H9 (cell line): Measurements from ENCODE around the gene FAM120A. TPM values are rescaled to one million over a fixed set of nuclear protein-coding genes. Genes with fewer than 3 reads are reported as not detected.

Source experiments
- DNase-seq: peaks from one replicate; pipeline ENCODE4 v3.0.0-alpha.2; 2017
- H2AFZ ChIP-seq: one replicate; pipeline ENCODE4 v1.6.1; 2013; ENCODE audit warnings: mild to moderate bottlenecking, low read length, control low read depth, moderate library complexity
- H2AK5ac ChIP-seq: 2 replicates; pipeline ENCODE4 v1.6.1; 2013; ENCODE audit warnings: low read length, control low read depth, mixed read lengths; ENCODE audit not compliant: insufficient read length
- H2BK120ac ChIP-seq: one replicate; pipeline ENCODE4 v1.6.1; 2013; ENCODE audit warnings: low read depth, mild to moderate bottlenecking, low read length, control low read depth, inconsistent platforms; ENCODE audit not compliant: poor library complexity, severe bottlenecking
- H2BK12ac ChIP-seq: 2 replicates; pipeline ENCODE4 v1.6.1; 2013; ENCODE audit warnings: low read length, control low read depth, mixed read lengths, low read depth; ENCODE audit not compliant: insufficient read length
- H2BK15ac ChIP-seq: 2 replicates; pipeline ENCODE4 v1.6.1; 2013; ENCODE audit warnings: low read depth, low read length, control low read depth
- H2BK20ac ChIP-seq: one replicate; pipeline ENCODE4 v1.6.1; 2013; ENCODE audit warnings: low read depth, mild to moderate bottlenecking, low read length, control low read depth, inconsistent platforms; ENCODE audit not compliant: poor library complexity, severe bottlenecking
- H2BK5ac ChIP-seq: 2 replicates; pipeline ENCODE4 v1.6.1; 2013; ENCODE audit warnings: low read length, control low read depth, mixed read lengths; ENCODE audit not compliant: insufficient read length
- H3K14ac ChIP-seq: 2 replicates; pipeline ENCODE4 v1.6.1; 2013; ENCODE audit warnings: low read length, control low read depth; ENCODE audit not compliant: insufficient read depth
- H3K18ac ChIP-seq: 2 replicates; pipeline ENCODE4 v1.6.1; 2013; ENCODE audit warnings: low read depth, mild to moderate bottlenecking, mixed read lengths, low read length, control low read depth; ENCODE audit not compliant: insufficient read length
- H3K23ac ChIP-seq: 2 replicates; pipeline ENCODE4 v1.6.1; 2013; ENCODE audit warnings: low read length, control low read depth, mixed read lengths, low read depth; ENCODE audit not compliant: insufficient read length
- H3K23me2 ChIP-seq: 2 replicates; pipeline ENCODE4 v1.6.1; 2013; ENCODE audit warnings: low read depth, mild to moderate bottlenecking, mixed read lengths, low read length, control low read depth; ENCODE audit not compliant: insufficient read length, poor library complexity, severe bottlenecking
- H3K27ac ChIP-seq: 2 replicates; pipeline ENCODE4 v1.5.1; 2013; ENCODE audit warnings: low read length, control low read depth, mixed read lengths, low read depth; ENCODE audit not compliant: insufficient read length
- H3K27me3 ChIP-seq: 2 replicates; pipeline ENCODE4 v1.6.1; 2013; ENCODE audit warnings: low read length, control low read depth, inconsistent platforms; ENCODE audit not compliant: insufficient read depth
- H3K4ac ChIP-seq: 2 replicates; pipeline ENCODE4 v1.6.1; 2013; ENCODE audit warnings: low read depth, mild to moderate bottlenecking, control low read depth, inconsistent platforms, low read length, moderate library complexity
- H3K4me1 ChIP-seq: 2 replicates; pipeline ENCODE4 v1.6.1; 2013; ENCODE audit warnings: low read length, control low read depth, inconsistent platforms; ENCODE audit not compliant: insufficient read depth
- H3K4me2 ChIP-seq: 2 replicates; pipeline ENCODE4 v1.6.1; 2013; ENCODE audit warnings: low read length, control low read depth, mixed read lengths; ENCODE audit not compliant: insufficient read length, insufficient read depth
- H3K56ac ChIP-seq: 2 replicates; pipeline ENCODE4 v1.6.1; 2013; ENCODE audit warnings: low read depth, mild to moderate bottlenecking, mixed read lengths, low read length, control low read depth; ENCODE audit not compliant: insufficient read length
- H3K79me1 ChIP-seq: 2 replicates; pipeline ENCODE4 v1.6.1; 2013; ENCODE audit warnings: low read depth, mild to moderate bottlenecking, moderate library complexity, low read length, control low read depth, inconsistent platforms; ENCODE audit not compliant: insufficient read depth, poor library complexity, severe bottlenecking
- H3K79me2 ChIP-seq: 2 replicates; pipeline ENCODE4 v1.6.1; 2013; ENCODE audit warnings: low read length, control low read depth, inconsistent platforms; ENCODE audit not compliant: insufficient read depth
- H3K9ac ChIP-seq: 2 replicates; pipeline ENCODE4 v1.6.1; 2013; ENCODE audit warnings: low read length, control low read depth, mixed read lengths; ENCODE audit not compliant: insufficient read length; ENCODE audit errors: extremely low read depth
- H3K9me3 ChIP-seq: one replicate; pipeline ENCODE4 v1.6.1; 2013; ENCODE audit warnings: low read depth, low read length, inconsistent platforms; ENCODE audit not compliant: control insufficient read depth
- H3T11ph ChIP-seq: one replicate; pipeline ENCODE4 v1.6.1; 2013; ENCODE audit warnings: mild to moderate bottlenecking, low read length, control low read depth, inconsistent platforms
- H4K20me1 ChIP-seq: one replicate; pipeline ENCODE4 v1.6.1; 2013; ENCODE audit not compliant: control insufficient read depth, insufficient read length, insufficient read depth
- H4K5ac ChIP-seq: 2 replicates; pipeline ENCODE4 v1.6.1; 2013; ENCODE audit warnings: low read depth, mild to moderate bottlenecking, mixed read lengths, low read length, control low read depth; ENCODE audit not compliant: insufficient read length
- H4K8ac ChIP-seq: replicated peaks from 2 replicates; pipeline ENCODE4 v1.6.1; 2013; ENCODE audit warnings: low read length, control low read depth, mixed read lengths, low read depth; ENCODE audit not compliant: insufficient read length
- H4K91ac ChIP-seq: 2 replicates; pipeline ENCODE4 v1.6.1; 2013; ENCODE audit warnings: low read depth, mild to moderate bottlenecking, moderate library complexity, mixed read lengths, low read length, control low read depth; ENCODE audit not compliant: insufficient read length
- H3K27ac Mint-ChIP-seq, 3 experiments: 2 replicates in 2 of 3; 3 replicates in 1 of 3; pipeline ENCODE4 v1.8.0; 2020 to 2021; ENCODE audit warnings: mixed read lengths in 3 of 3, mild to moderate bottlenecking in 1 of 3, moderate library complexity in 1 of 3
- H3K27me3 Mint-ChIP-seq: 2 replicates; pipeline ENCODE4 v1.8.0; 2021; ENCODE audit warnings: low read depth, mild to moderate bottlenecking, moderate library complexity, mixed read lengths
- H3K36me3 Mint-ChIP-seq, 3 experiments: 2 replicates in 2 of 3; 3 replicates in 1 of 3; pipeline ENCODE4 v1.8.0; 2020 to 2021; ENCODE audit warnings: low read depth in 3 of 3, mixed read lengths in 3 of 3; ENCODE audit not compliant: insufficient read depth in 1 of 3
- H3K4me1 Mint-ChIP-seq, 2 experiments: 2 replicates each; pipeline ENCODE4 v1.8.0; 2020; ENCODE audit warnings: mixed read lengths in 2 of 2
- H3K4me3 Mint-ChIP-seq, 2 experiments: 2 replicates in 1 of 2; 3 replicates in 1 of 2; pipeline ENCODE4 v1.8.0; 2020 to 2021; ENCODE audit warnings: mild to moderate bottlenecking in 2 of 2, mixed read lengths in 2 of 2, moderate library complexity in 1 of 2
- H3K9me3 Mint-ChIP-seq, 2 experiments: 2 replicates in 1 of 2; 3 replicates in 1 of 2; pipeline ENCODE4 v1.8.0; 2020; ENCODE audit warnings: mild to moderate bottlenecking in 2 of 2, mixed read lengths in 2 of 2, moderate library complexity in 1 of 2
- CTCF ChIP-seq: fragments of 200-600 bp; sonication (generic); conservative IDR thresholded peaks from 3 replicates; pipeline ENCODE4 v1.8.0; 2021; ENCODE audit warnings: antibody characterized with exemption, mild to moderate bottlenecking
- WGBS: extraction: QIAGEN DNeasy Blood & Tissue Kit; methylation state at CpG from one replicate; pipeline ENCODE4 v1.1.7; 2013; ENCODE audit warnings: missing lambda C conversion rate, low lambda C conversion rate, mixed read lengths; ENCODE audit not compliant: insufficient read length; ENCODE audit errors: extremely low coverage; 5-methylcytosine and 5-hydroxymethylcytosine counted together
- total RNA-seq: library from RNA; stranded (reverse); gene quantifications from 2 replicates; pipeline ENCODE4 v1.2.1, GENCODE V29; 2021

FAM120A gene
- total RNA-seq, 1 experiment from 2014 or later, result 57.7 TPM

GRCh38 chr9:93597871-93598646 is 146.6 kb downstream of the FAM120A start:
- H3K9me3 Mint-ChIP-seq, result no peaks in the 10 kb centered on the region
- no peak overlapping the region for H3K4me2 ChIP-seq
- H3K27ac Mint-ChIP-seq, result no peak overlapping the region
- peaks cover 2% of the 10 kb centered on the region for H4K20me1 ChIP-seq
- no peaks in the 10 kb centered on the region for H3K79me1 ChIP-seq
- H3K18ac ChIP-seq, result no peak overlapping the region
- no peak overlapping the region for H3K27ac ChIP-seq
- no peak overlapping the region; the same call in 1 of the 2 replicates for H3K14ac ChIP-seq
- no peak overlapping the region for H4K91ac ChIP-seq
- no peak overlapping the region for H2BK15ac ChIP-seq
- no peak overlapping the region for H2BK5ac ChIP-seq
- no peak overlapping the region for H2AK5ac ChIP-seq
- no peak overlapping the region for H2BK120ac ChIP-seq
- H4K8ac ChIP-seq, result no peak overlapping the region
- no peaks in the 10 kb centered on the region for H3K27me3 Mint-ChIP-seq
- no peaks in the 10 kb centered on the region; a peak in 1 of 7 replicates for H3K36me3 Mint-ChIP-seq
- H3K27me3 ChIP-seq, result no peaks in the 10 kb centered on the region
- TF ChIP-seq CTCF, result no peak
- no peaks in the 10 kb centered on the region for H3K9me3 ChIP-seq
- no peaks in the 10 kb centered on the region for H3K79me2 ChIP-seq
- no peak overlapping the region for H3K9ac ChIP-seq
- DNase-seq, result no peak
- peaks cover 47 to 57% of the 10 kb centered on the region in 2 experiments for H3K4me1 Mint-ChIP-seq
- no peak overlapping the region for H2BK12ac ChIP-seq
- H3K23ac ChIP-seq, result no peak overlapping the region
- no peak overlapping the region for H3K4ac ChIP-seq
- H3K4me1 ChIP-seq, result peaks cover 20% of the 10 kb centered on the region; the same call in 1 of the 2 replicates
- no peaks in the 10 kb centered on the region for H3K23me2 ChIP-seq
- no peak overlapping the region; a peak in 1 of 5 replicates for H3K4me3 Mint-ChIP-seq
- H3K56ac ChIP-seq, result no peak overlapping the region
- no peak overlapping the region for H2AFZ ChIP-seq
- no peak overlapping the region for H3T11ph ChIP-seq
- H4K5ac ChIP-seq, result no peak overlapping the region
- WGBS, result no CpG with 5 or more reads among the region's 15 CpGs
- no peak overlapping the region for H2BK20ac ChIP-seq
